ENCODE results near the gene CTNNA3.

CTNNA3 gene

GRCh38 chr10:66999762-67000545 is 696.0 kb downstream of the CTNNA3 start:
- no peak for DNase-seq

GRCh38 chr10:66996996-66997395 is 699.0 kb downstream of the CTNNA3 start:
- no peak for DNase-seq

GRCh38 chr10:66990143-66990830 is 705.7 kb downstream of the CTNNA3 start:
- no peak for DNase-seq

- no peak for DNase-seq
Measured at GRCh38 chr10:66983475-66983818, 712.5 kb downstream of the CTNNA3 start.

- DNase-seq = no peak
Measured at GRCh38 chr10:66982792-66983474, 713.1 kb downstream of the CTNNA3 start.

GRCh38 chr10:66982053-66982420 is 714.0 kb downstream of the CTNNA3 start:
- DNase-seq = no peak

- no peak for DNase-seq
Measured at GRCh38 chr10:66981361-66982052, 714.5 kb downstream of the CTNNA3 start.

- DNase-seq = no peak
Measured at GRCh38 chr10:66980246-66980815, 715.7 kb downstream of the CTNNA3 start.

- DNase-seq = no peak
Measured at GRCh38 chr10:66964946-66965345, 731.0 kb downstream of the CTNNA3 start.

- no peak for DNase-seq
Measured at GRCh38 chr10:66958466-66958865, 737.5 kb downstream of the CTNNA3 start.

- DNase-seq = no peak
Measured at GRCh38 chr10:66951896-66952295, 744.1 kb downstream of the CTNNA3 start.

- no peak for DNase-seq
Measured at GRCh38 chr10:66943590-66943989, 752.4 kb downstream of the CTNNA3 start.

GRCh38 chr10:66942407-66942806 is 753.6 kb downstream of the CTNNA3 start:
- no peak for DNase-seq

GRCh38 chr10:66941491-66941890 is 754.5 kb downstream of the CTNNA3 start:
- DNase-seq = no peak

- peak; percentile 9 for DNase-seq
Measured at GRCh38 chr10:66940965-66941364, 755.0 kb downstream of the CTNNA3 start.

- DNase-seq = no peak
Measured at GRCh38 chr10:66934711-66935110, 761.3 kb downstream of the CTNNA3 start.

GRCh38 chr10:66931949-66932343 is 764.0 kb downstream of the CTNNA3 start:
- no peak for DNase-seq

GRCh38 chr10:66931340-66931948 is 764.6 kb downstream of the CTNNA3 start:
- peak; percentile 12 for DNase-seq

GRCh38 chr10:66929375-66929774 is 766.6 kb downstream of the CTNNA3 start:
- no peak for DNase-seq

GRCh38 chr10:66928776-66929175 is 767.2 kb downstream of the CTNNA3 start:
- DNase-seq = no peak

GRCh38 chr10:66927971-66928770 is 767.8 kb downstream of the CTNNA3 start:
- no peak for DNase-seq
